IMR-90 (cell line): ENCODE data around the gene CDH23. TPM values are rescaled to one million over a fixed set of nuclear protein-coding genes. Genes with fewer than 3 reads are reported as not detected.

Experiments used
- ATAC-seq: fragments of 200-7000 bp; cut with Tn5 transposase; 2 replicates; pipeline ENCODE4 v1.9.1; 2020; ENCODE audit warnings: low read depth, mild to moderate bottlenecking, moderate library complexity
- BruUV-seq: library from RNA; stranded (reverse); fragments of 400-500 nt; replicated peaks from 2 replicates; lab custom pipeline; 2021; lab: Mats Ljungman, UMichigan
- CTCF ChIA-PET: fragments of 300-600 bp; formaldehyde crosslinking; extraction: SDS; loops from one replicate; lab custom pipeline; 2021; ENCODE audit warnings: antibody characterized with exemption; lab: Yijun Ruan, JAX
- POLR2A ChIA-PET: fragments of 300-600 bp; sonication (Branson Sonifier 250); formaldehyde crosslinking; loops from one replicate; lab custom pipeline; 2022; ENCODE audit warnings: antibody characterized with exemption; ENCODE audit not compliant: unreplicated experiment; lab: Charles Lee
- DNase-seq: peaks from one replicate; pipeline ENCODE4 v3.0.0; 2013
- H2AFZ ChIP-seq: replicated peaks from 2 replicates; pipeline ENCODE3; 2013; ENCODE audit warnings: low read length, mild to moderate bottlenecking; ENCODE audit not compliant: poor library complexity
- H2AK5ac ChIP-seq: 2 replicates; pipeline ENCODE4 v1.6.1; 2013; ENCODE audit warnings: low read depth, low read length, inconsistent platforms
- H2AK9ac ChIP-seq: replicated peaks from 2 replicates; pipeline ENCODE3; 2013; ENCODE audit warnings: mild to moderate bottlenecking, low read depth, low read length, moderate library complexity; ENCODE audit not compliant: poor library complexity
- H2BK120ac ChIP-seq: 2 replicates; pipeline ENCODE4 v1.6.1; 2013; ENCODE audit warnings: low read depth, low read length, inconsistent platforms
- H2BK15ac ChIP-seq: 3 replicates; pipeline ENCODE4 v1.6.1; 2013; ENCODE audit warnings: low read depth, low read length, inconsistent platforms
- H2BK20ac ChIP-seq: 2 replicates; pipeline ENCODE4 v1.6.1; 2013; ENCODE audit warnings: low read depth, mild to moderate bottlenecking, inconsistent platforms, low read length, moderate library complexity
- H2BK5ac ChIP-seq: 2 replicates; pipeline ENCODE4 v1.6.1; 2013; ENCODE audit warnings: mild to moderate bottlenecking, low read depth, low read length, inconsistent platforms; ENCODE audit not compliant: poor library complexity, severe bottlenecking
- H3K14ac ChIP-seq: replicated peaks from 2 replicates; pipeline ENCODE4 v1.6.1; 2013; ENCODE audit warnings: low read depth, low read length, inconsistent platforms
- H3K18ac ChIP-seq: 2 replicates; pipeline ENCODE4 v1.6.1; 2013; ENCODE audit warnings: low read depth, low read length, control low read depth
- H3K23ac ChIP-seq: 2 replicates; pipeline ENCODE4 v1.6.1; 2013; ENCODE audit warnings: low read depth, low read length, inconsistent platforms
- H3K27ac ChIP-seq: 2 replicates; pipeline ENCODE4 v1.5.1; 2013; ENCODE audit warnings: mild to moderate bottlenecking, control low read depth, low read length; ENCODE audit not compliant: insufficient read depth
- H3K27me3 ChIP-seq: 2 replicates; pipeline ENCODE4 v1.6.1; 2013; ENCODE audit warnings: low read length; ENCODE audit not compliant: control insufficient read depth, insufficient read depth
- H3K36me3 ChIP-seq: 2 replicates; pipeline ENCODE4 v1.6.1; 2013; ENCODE audit warnings: low read length, mixed read lengths; ENCODE audit not compliant: control insufficient read depth, insufficient read depth
- H3K4ac ChIP-seq: 2 replicates; pipeline ENCODE4 v1.6.1; 2013; ENCODE audit warnings: low read depth, low read length, inconsistent platforms
- H3K4me1 ChIP-seq: 2 replicates; pipeline ENCODE4 v1.6.1; 2013; ENCODE audit warnings: low read length, mixed read lengths; ENCODE audit not compliant: control insufficient read depth, insufficient read depth
- H3K4me2 ChIP-seq: 2 replicates; pipeline ENCODE4 v1.6.1; 2013; ENCODE audit warnings: low read depth, mild to moderate bottlenecking, control low read depth, low read length, moderate library complexity
- H3K4me3 ChIP-seq: 2 replicates; pipeline ENCODE4 v1.5.1; 2013; ENCODE audit warnings: low read depth, mild to moderate bottlenecking, control low read depth, low read length, moderate library complexity; ENCODE audit not compliant: insufficient read depth
- H3K56ac ChIP-seq: 2 replicates; pipeline ENCODE4 v1.6.1; 2013; ENCODE audit warnings: low read length, inconsistent platforms; ENCODE audit not compliant: insufficient read depth; ENCODE audit errors: extremely low read depth
- H3K79me1 ChIP-seq, 2 experiments: 2 replicates each; pipeline ENCODE4 v1.6.1; 2013; ENCODE audit warnings: low read length in 2 of 2, inconsistent platforms in 1 of 2, low read depth in 1 of 2
- H3K9ac ChIP-seq: 2 replicates; pipeline ENCODE4 v1.6.1; 2013; ENCODE audit warnings: low read depth, low read length, control low read depth
- H3K9me1 ChIP-seq: 2 replicates; pipeline ENCODE4 v1.6.1; 2013; ENCODE audit warnings: low read length, inconsistent platforms; ENCODE audit not compliant: insufficient read depth
- H3K9me3 ChIP-seq: 2 replicates; pipeline ENCODE4 v1.6.1; 2013; ENCODE audit warnings: low read length; ENCODE audit not compliant: control insufficient read depth, insufficient read depth
- H4K20me1 ChIP-seq: 2 replicates; pipeline ENCODE4 v1.6.1; 2013; ENCODE audit warnings: low read length, inconsistent platforms; ENCODE audit not compliant: insufficient read depth
- H4K5ac ChIP-seq: 2 replicates; pipeline ENCODE4 v1.6.1; 2013; ENCODE audit warnings: mild to moderate bottlenecking, low read depth, low read length, control low read depth
- H4K8ac ChIP-seq, 2 experiments: 2 replicates each; pipeline ENCODE4 v1.6.1; 2013; ENCODE audit warnings: low read depth in 2 of 2, low read length in 2 of 2, control low read depth in 1 of 2, inconsistent platforms in 1 of 2
- H4K91ac ChIP-seq: 2 replicates; pipeline ENCODE4 v1.6.1; 2013; ENCODE audit warnings: low read depth, low read length, inconsistent platforms; ENCODE audit not compliant: insufficient read depth
- BHLHE40 ChIP-seq: fragments of 150-350 bp; IDR thresholded peaks from 2 replicates; pipeline ENCODE4 v1.6.1; 2016; ENCODE audit warnings: mild to moderate bottlenecking, low read depth, low read length
- CHD1 ChIP-seq: IDR thresholded peaks from 2 replicates; pipeline ENCODE4 v1.6.1; 2012; ENCODE audit warnings: low read depth, low read length, improper control_type of control experiment
- CTCF ChIP-seq: conservative IDR thresholded peaks from 2 replicates; pipeline ENCODE4 v1.5.1; 2012; ENCODE audit warnings: mild to moderate bottlenecking, low read depth, low read length, improper control_type of control experiment
- FOS ChIP-seq: fragments of 150-350 bp; IDR thresholded peaks from 2 replicates; pipeline ENCODE4 v1.6.1; 2016; ENCODE audit warnings: low read depth, low read length
- MAZ ChIP-seq: IDR thresholded peaks from 2 replicates; pipeline ENCODE4 v1.6.1; 2012; ENCODE audit warnings: low read depth, mild to moderate bottlenecking, low read length, improper control_type of control experiment, moderate library complexity, borderline replicate concordance
- NFE2L2 ChIP-seq: fragments of 150-350 bp; IDR thresholded peaks from 2 replicates; pipeline ENCODE4 v1.6.1; 2016; ENCODE audit warnings: low read depth, mild to moderate bottlenecking, low read length
- RAD21 ChIP-seq: IDR thresholded peaks from 2 replicates; pipeline ENCODE4 v1.6.1; 2012; ENCODE audit warnings: low read length, improper control_type of control experiment
- RCOR1 ChIP-seq: IDR thresholded peaks from 2 replicates; pipeline ENCODE4 v1.6.1; 2012; ENCODE audit warnings: mild to moderate bottlenecking, low read length, improper control_type of control experiment; ENCODE audit not compliant: insufficient replicate concordance
- SMC3 ChIP-seq: fragments of 150-350 bp; IDR thresholded peaks from 2 replicates; pipeline ENCODE4 v1.6.1; 2016; ENCODE audit warnings: low read depth, mild to moderate bottlenecking, antibody characterized with exemption, low read length, moderate library complexity
- USF2 ChIP-seq: fragments of 150-350 bp; IDR thresholded peaks from 2 replicates; pipeline ENCODE4 v1.6.1; 2017; ENCODE audit warnings: mild to moderate bottlenecking, antibody characterized with exemption, low read length, low read depth
- WGBS, 2 experiments: methylation state at CpG; one replicate each; pipeline versions ENCODE4 v1.1.5 to v1.1.7; 2013; ENCODE audit warnings: missing lambda C conversion rate in 2 of 2; ENCODE audit not compliant: insufficient read length in 1 of 2; ENCODE audit errors: extremely low coverage in 2 of 2; 5-methylcytosine and 5-hydroxymethylcytosine counted together
- dilution Hi-C: fragments of 300-500 bp; cut with HindIII; formaldehyde crosslinking; loops from one replicate; pipeline ENCODE4 v1.14.3; 2018; ENCODE audit warnings: low sequenced_read_pairs; ENCODE audit not compliant: unreplicated experiment
- in situ Hi-C: fragments of 300-500 bp; cut with MboI; formaldehyde crosslinking; loops from 3 replicates; pipeline ENCODE4 v1.14.3; 2019; ENCODE audit warnings: low sequenced_read_pairs, inconsistent platforms, mixed read lengths
- intact Hi-C: fragments of 100-400 bp; cut with micrococcal nuclease; formaldehyde crosslinking; loops from 2 replicates; pipeline ENCODE4 v1.10.0; 2022
- polyA plus RNA-seq, 3 experiments: library from polyadenylated mRNA; depleted of rRNA; stranded (reverse); fragments of >200 nt; gene quantifications; 2 replicates each; pipeline ENCODE4 v1.2.3, GENCODE V29; 2012; ENCODE audit warnings: low replicate concordance in 1 of 3
- total RNA-seq: library from RNA; depleted of rRNA; stranded (reverse); fragments of >200 nt; gene quantifications from 2 replicates; pipeline ENCODE4 v1.2.3, GENCODE V29; 2012

Gene CDH23
- total and polyA plus RNA-seq, 2 of the 4 experiments (the other 2 are of a cell fraction): under 0.01 to 0.03 TPM

- no peak for TF ChIP-seq NFE2L2
- TF ChIP-seq RCOR1: no peak
- no peak for TF ChIP-seq USF2
- TF ChIP-seq MAZ: no peak
- no peak for TF ChIP-seq FOS
- 0 out of 2 replicates have a peak, but pooled peaks have one; percentile 7 for TF ChIP-seq BHLHE40
- TF ChIP-seq CHD1: no peak
- TF ChIP-seq SMC3: no peak
- TF ChIP-seq CTCF: peak; percentile 45
- TF ChIP-seq RAD21: no peak; the same call in 1 of the 2 replicates
- Histone ChIP-seq H3K9me1 (no peaks in the 10 kb centered on the region), H2AK9ac (no peak overlapping the region), H3K4me2 (no peak overlapping the region), H2BK5ac (no peak overlapping the region), H3K36me3 (no peaks in the 10 kb centered on the region), H2AFZ (no peak overlapping the region), H3K4me3 (no peak overlapping the region), H2BK120ac (no peak overlapping the region), H3K18ac (no peak overlapping the region), H3K27me3 (peaks cover 1% of the 10 kb centered on the region), H4K5ac (no peak overlapping the region), H3K4me1 (peaks cover 9% of the 10 kb centered on the region; the same call in 1 of the 2 replicates), H2BK15ac (no peak overlapping the region), H4K91ac (no peak overlapping the region), H3K79me1 (no peaks in the 10 kb centered on the region), H2BK20ac (no peak overlapping the region), H3K9ac (no peak overlapping the region), H3K9me3 (no peaks in the 10 kb centered on the region; the same call in 1 of the 2 replicates), H3K27ac (no peak overlapping the region), H2AK5ac (no peak overlapping the region), H4K8ac (no peak overlapping the region), H3K14ac (no peak overlapping the region), H3K23ac (no peak overlapping the region), H3K4ac (no peak overlapping the region), H3K56ac (no peak overlapping the region), H4K20me1 (no peaks in the 10 kb centered on the region)
- POLR2A ChIA-PET: no interaction called here
- ATAC-seq (peak; percentile 60), DNase-seq (peak; percentile 39)
- no CpG with 5 or more reads among the region's 9 CpGs for WGBS, 2 experiments
- CTCF ChIA-PET: interaction anchor here (0.6 to 1.1 kb wide), 4 partner anchors 14 to 114 kb away, joined by 3 read pairs; no protein-coding TSS in a partner anchor
- no TSS peak for BruUV-seq
- dilution Hi-C loops (no loop called here), in situ Hi-C loops (no loop called here), intact Hi-C loops (no loop called here)
Measured at GRCh38 chr10:71725998-71726579, 329.4 kb downstream of the CDH23 start.
